GM19324 (cell line): Measurements from ENCODE around the gene HOXD12.

Experiments used
- ATAC-seq: cut with Tn5 transposase; IDR thresholded peaks from one replicate; pipeline ENCODE4 v1.9.1; 2021; ENCODE audit warnings: mild to moderate bottlenecking, moderate library complexity; ENCODE audit not compliant: unreplicated experiment, low FRiP score

Gene HOXD12

GRCh38 chr2:176129813-176130146 lies 30.2 kb downstream of the HOXD12 start:
- ATAC-seq = no peak

- ATAC-seq = no peak
These were observed 30.8 kb downstream of the HOXD12 start for GRCh38 chr2:176130147-176130956.

- no peak for ATAC-seq
These were observed 31.6 kb downstream of the HOXD12 start for GRCh38 chr2:176130957-176131847.

GRCh38 chr2:176131848-176132158 lies 32.2 kb downstream of the HOXD12 start:
- ATAC-seq = no peak

- ATAC-seq = no peak
These were observed 32.9 kb downstream of the HOXD12 start for GRCh38 chr2:176132205-176133171.

- no peak for ATAC-seq
These were observed 33.8 kb downstream of the HOXD12 start for GRCh38 chr2:176133389-176133788.

GRCh38 chr2:176134035-176134434 lies 34.4 kb downstream of the HOXD12 start:
- no peak for ATAC-seq

- no peak for ATAC-seq
These were observed 35.4 kb downstream of the HOXD12 start for GRCh38 chr2:176135035-176135440.

GRCh38 chr2:176136374-176137251 lies 37.0 kb downstream of the HOXD12 start:
- no peak for ATAC-seq

GRCh38 chr2:176137252-176137580 lies 37.6 kb downstream of the HOXD12 start:
- no peak for ATAC-seq

GRCh38 chr2:176137906-176138305 lies 38.3 kb downstream of the HOXD12 start:
- ATAC-seq = no peak

- ATAC-seq = no peak
These were observed 38.9 kb downstream of the HOXD12 start for GRCh38 chr2:176138526-176138922.

GRCh38 chr2:176138923-176139660 lies 39.5 kb downstream of the HOXD12 start:
- no peak for ATAC-seq

GRCh38 chr2:176139661-176140512 lies 40.3 kb downstream of the HOXD12 start:
- no peak for ATAC-seq

GRCh38 chr2:176140513-176141317 lies 41.1 kb downstream of the HOXD12 start:
- peak; percentile 95 for ATAC-seq

GRCh38 chr2:176142281-176142680 lies 42.7 kb downstream of the HOXD12 start:
- no peak for ATAC-seq
